HL-60 (cell line): ENCODE data around the gene GAP43.

Experiments
- DNase-seq, 2 experiments: peaks; one replicate each; pipeline ENCODE4 v3.0.0-alpha.2; 2010 to 2020; ENCODE audit warnings: low read depth in 1 of 2, low spot score in 1 of 2
- H3K27ac ChIP-seq: fragments of 250-450 bp; sonication (Bioruptor Pico); replicated peaks from 2 replicates; pipeline ENCODE4 v1.5.1; 2020; ENCODE audit warnings: mild to moderate bottlenecking, moderate library complexity
- H3K27me3 ChIP-seq: fragments of 250-450 bp; sonication (Bioruptor Pico); 2 replicates; pipeline ENCODE4 v1.5.1; 2021; ENCODE audit warnings: mild to moderate bottlenecking, moderate library complexity; ENCODE audit not compliant: insufficient read depth, poor library complexity, severe bottlenecking
- H3K4me3 ChIP-seq: replicated peaks from 2 replicates; pipeline ENCODE4 v1.5.1; 2011; ENCODE audit warnings: mild to moderate bottlenecking, control low read depth, low read length; ENCODE audit not compliant: insufficient read depth
- CTCF ChIP-seq: IDR thresholded peaks from one replicate; pipeline ENCODE4 v1.5.1; 2011; ENCODE audit warnings: low read length, control low read depth, inconsistent platforms; ENCODE audit not compliant: insufficient read depth
- GABPA ChIP-seq: IDR thresholded peaks from 2 replicates; pipeline ENCODE4 v1.6.1; 2012; ENCODE audit warnings: low read depth
- POLR2AphosphoS5 ChIP-seq: IDR thresholded peaks from 2 replicates; pipeline ENCODE4 v1.6.1; 2012; ENCODE audit warnings: low read depth
- REST ChIP-seq: IDR thresholded peaks from 2 replicates; pipeline ENCODE4 v1.6.1; 2012; ENCODE audit warnings: low read depth; ENCODE audit not compliant: insufficient replicate concordance
- SPI1 ChIP-seq: IDR thresholded peaks from 2 replicates; pipeline ENCODE4 v1.6.1; 2012; ENCODE audit warnings: low read depth, mild to moderate bottlenecking, borderline replicate concordance

GAP43 gene

DNA sequence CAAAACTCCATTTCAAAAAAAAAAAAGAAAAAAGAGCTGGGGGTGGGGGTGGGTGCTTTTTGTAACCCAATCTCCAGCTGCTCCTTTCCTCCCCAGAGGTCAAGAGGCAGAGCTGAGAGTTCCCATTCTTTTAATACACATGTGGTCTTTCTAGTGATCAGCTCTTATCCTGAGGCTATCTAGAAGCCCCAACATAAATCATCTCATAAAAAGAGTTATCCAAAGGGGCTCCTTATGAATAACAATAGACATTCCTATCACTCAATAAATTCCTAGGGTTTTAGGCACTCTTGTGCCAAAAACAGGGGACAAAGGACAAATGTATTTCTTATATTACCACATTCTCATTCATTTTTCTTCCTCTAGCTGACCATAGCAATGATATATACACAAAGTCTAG, 25.1 kb upstream of the GAP43 start:
- no peak overlapping the region for H3K27ac ChIP-seq
- TF ChIP-seq SPI1 = no peak
- TF ChIP-seq CTCF = no peak
- no peak for TF ChIP-seq REST
- no peak for TF ChIP-seq POLR2AphosphoS5
- TF ChIP-seq GABPA = no peak
- H3K4me3 ChIP-seq = no peak overlapping the region
- H3K27me3 ChIP-seq = no peaks in the 10 kb centered on the region
- no peak for DNase-seq

- H3K4me3 ChIP-seq = no peak overlapping the region
- DNase-seq = no peak
- no peak overlapping the region for H3K27ac ChIP-seq
- TF ChIP-seq POLR2AphosphoS5 (no peak), GABPA (no peak), REST (no peak), SPI1 (no peak), CTCF (no peak)
- H3K27me3 ChIP-seq = no peaks in the 10 kb centered on the region
Measured at GRCh38 chr3:115602194-115602593, 21.1 kb upstream of the GAP43 start.

DNA sequence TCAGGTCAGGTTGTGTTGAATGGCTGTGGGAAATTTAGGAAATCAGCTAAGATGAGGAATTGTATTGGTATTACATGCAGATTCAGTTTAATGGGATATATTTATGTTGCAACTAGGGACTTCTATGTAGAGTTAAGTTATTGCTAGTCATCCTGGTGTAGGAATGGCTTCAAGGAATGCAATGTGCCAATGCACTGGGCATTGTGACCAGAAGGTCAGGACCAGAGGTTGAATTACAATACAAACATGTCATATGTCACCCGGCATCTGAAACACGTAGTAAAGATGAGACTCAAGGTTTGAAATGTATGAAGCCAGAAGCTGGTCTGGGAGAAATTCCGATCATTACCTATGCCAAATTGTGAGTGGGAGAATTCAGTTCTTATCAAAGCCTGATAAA, 11.7 kb upstream of the GAP43 start:
- no peak for TF ChIP-seq CTCF
- no peak for TF ChIP-seq SPI1
- TF ChIP-seq REST = no peak
- TF ChIP-seq POLR2AphosphoS5 = no peak
- no peak for TF ChIP-seq GABPA
- H3K4me3 ChIP-seq = no peak overlapping the region
- no peaks in the 10 kb centered on the region for H3K27me3 ChIP-seq
- H3K27ac ChIP-seq = no peak overlapping the region
- DNase-seq = no peak
